BLaER1 treated with 17β-estradiol and CSF1 and Interleukin-3, amounts not matched to agents 10 nM and 100 nM (cell line): Measurements from ENCODE around the gene HES5.
"Not testable (repeated sequence)": the region's sequence is repeated elsewhere in the genome, so short reads cannot be mapped to it uniquely, and the experiment has no call there.

Experiments used
- H3K27ac ChIP-seq, 11 experiments: shearing (Covaris generic); formaldehyde crosslinking; 2 replicates each; pipeline ENCODE4 v1.8.1; 2022
- H3K27me3 ChIP-seq, 11 experiments: shearing (Covaris generic); formaldehyde crosslinking; 2 replicates each; pipeline ENCODE4 v1.8.1; 2022
- H3K36me3 ChIP-seq, 11 experiments: shearing (Covaris generic); formaldehyde crosslinking; 2 replicates each; pipeline ENCODE4 v1.8.1; 2022
- H3K4me1 ChIP-seq, 10 experiments: shearing (Covaris generic); formaldehyde crosslinking; 2 replicates each; pipeline ENCODE4 v1.8.1; 2022
- H3K4me2 ChIP-seq, 11 experiments: shearing (Covaris generic); formaldehyde crosslinking; 2 replicates each; pipeline ENCODE4 v1.8.1; 2022
- H3K4me3 ChIP-seq, 10 experiments: shearing (Covaris generic); formaldehyde crosslinking; 2 replicates each; pipeline ENCODE4 v1.8.1; 2022
- H3K9ac ChIP-seq, 11 experiments: shearing (Covaris generic); formaldehyde crosslinking; 2 replicates each; pipeline ENCODE4 v1.8.1; 2022
- H3K9me3 ChIP-seq, 11 experiments: shearing (Covaris generic); formaldehyde crosslinking; replicated peaks in 1 of 11; 2 replicates each; pipeline ENCODE4 v1.8.1; 2022
- H4K20me1 ChIP-seq, 11 experiments: shearing (Covaris generic); formaldehyde crosslinking; 2 replicates each; pipeline ENCODE4 v1.8.1; 2022
- Cebpa-rat ChIP-seq, 11 experiments: shearing (Covaris generic); IDR thresholded peaks; 2 replicates each; pipeline ENCODE4 v1.8.1; 2022

HES5 gene

GRCh38 chr1:2570332-2570731 is 40.3 kb upstream of the HES5 start:
- no peak for TF ChIP-seq Cebpa-rat (IDR thresholded peaks at IDR 0.05)

GRCh38 chr1:2569703-2570102 is 39.6 kb upstream of the HES5 start:
- peak overlapping the region; percentile 68 to 85 (median 72) for H3K4me2 ChIP-seq

More at GRCh38 chr1:2570332-2570731, 40.3 kb upstream of the HES5 start:
- no peaks in the 10 kb centered on the region for H3K36me3 ChIP-seq
- H3K9me3 ChIP-seq = peaks cover 12 to 46% (median 17%) of the 10 kb centered on the region in 11 experiments
- no peaks in the 10 kb centered on the region for H3K27me3 ChIP-seq
- H3K27ac ChIP-seq = peak overlapping the region in 10 of 11 experiments; percentile 0 to 73 (median 48); a peak in 12 of 22 replicates
- H3K4me1 ChIP-seq = peaks cover 30 to 88% (median 47%) of the 10 kb centered on the region in 10 experiments
- no peak overlapping the region for H3K4me3 ChIP-seq
- peak overlapping the region; percentile 68 to 85 (median 72) for H3K4me2 ChIP-seq
- H4K20me1 ChIP-seq = peaks cover 0 to 3% (median 0%) of the 10 kb centered on the region in 11 experiments; a peak in 1 of 22 replicates
- H3K9ac ChIP-seq = peak overlapping the region in 10 of 11 experiments; percentile 1 to 64 (median 30); a peak in 9 of 22 replicates

GRCh38 chr1:2569060-2569459 is 39.0 kb upstream of the HES5 start:
- Histone ChIP-seq H3K9ac (peak overlapping the region in 3 of 11 experiments; percentile 6 to 60 (median 9); a peak in 1 of 22 replicates), H3K27me3 (no peaks in the 10 kb centered on the region), H3K4me2 (peak overlapping the region; percentile 68 to 85 (median 72); a peak in 21 of 22 replicates), H3K36me3 (peaks cover 0 to 4% (median 0%) of the 10 kb centered on the region in 11 experiments; a peak in 3 of 22 replicates), H4K20me1 (peaks cover 0 to 8% (median 0%) of the 10 kb centered on the region in 11 experiments; a peak in 4 of 22 replicates), H3K4me3 (no peak overlapping the region), H3K27ac (peak overlapping the region in 2 of 11 experiments; percentile 54 to 73; a peak in 4 of 22 replicates), H3K9me3 (peaks cover 12 to 39% (median 14%) of the 10 kb centered on the region in 11 experiments), H3K4me1 (peaks cover 40 to 88% (median 54%) of the 10 kb centered on the region in 10 experiments)
- TF ChIP-seq Cebpa-rat (IDR thresholded peaks at IDR 0.05) = no peak

More at GRCh38 chr1:2569703-2570102, 39.6 kb upstream of the HES5 start:
- not testable (repeated sequence) for H3K27me3 ChIP-seq, H3K36me3 ChIP-seq, H4K20me1 ChIP-seq
- peak overlapping the region in 10 of 11 experiments; percentile 1 to 64 (median 30); a peak in 9 of 22 replicates for H3K9ac ChIP-seq
- H3K4me3 ChIP-seq = peak overlapping the region in 1 of 10 experiments; percentile 21; a peak in 1 of 20 replicates
- H3K9me3 ChIP-seq = peaks cover 12 to 46% (median 17%) of the 10 kb centered on the region in 11 experiments
- H3K27ac ChIP-seq = peak overlapping the region; percentile 0 to 73 (median 47); a peak in 14 of 22 replicates
- peaks cover 33 to 88% (median 50%) of the 10 kb centered on the region in 10 experiments for H3K4me1 ChIP-seq

GRCh38 chr1:2568187-2568816 is 38.2 kb upstream of the HES5 start:
- peaks cover 5 to 32% (median 7%) of the 10 kb centered on the region in 11 experiments for H3K9me3 ChIP-seq

GRCh38 chr1:2567083-2567679 is 37.1 kb upstream of the HES5 start:
- peaks cover 58 to 90% (median 72%) of the 10 kb centered on the region in 10 experiments for H3K4me1 ChIP-seq

More at GRCh38 chr1:2568187-2568816, 38.2 kb upstream of the HES5 start:
- not testable (repeated sequence) for H3K4me3 ChIP-seq, H3K27ac ChIP-seq, H3K27me3 ChIP-seq, H3K9ac ChIP-seq
- H3K4me2 ChIP-seq = peak overlapping the region in 9 of 11 experiments; percentile 68 to 85 (median 72); a peak in 11 of 22 replicates
- H3K4me1 ChIP-seq = peaks cover 47 to 90% (median 61%) of the 10 kb centered on the region in 10 experiments
- peaks cover 0 to 12% (median 0%) of the 10 kb centered on the region in 11 experiments; a peak in 5 of 22 replicates for H3K36me3 ChIP-seq
- H4K20me1 ChIP-seq = peaks cover 0 to 15% (median 0%) of the 10 kb centered on the region in 11 experiments; a peak in 5 of 22 replicates

GRCh38 chr1:2566101-2567045 is 36.3 kb upstream of the HES5 start:
- Histone ChIP-seq H3K27me3 (no peaks in the 10 kb centered on the region), H3K27ac (no peak overlapping the region; a peak in 1 of 22 replicates), H3K9me3 (peaks cover 0 to 12% (median 0%) of the 10 kb centered on the region in 11 experiments; a peak in 2 of 22 replicates), H3K9ac (peak overlapping the region in 1 of 11 experiments; percentile 29; a peak in 1 of 22 replicates), H3K36me3 (peaks cover 0 to 31% (median 0%) of the 10 kb centered on the region in 11 experiments; a peak in 6 of 22 replicates), H3K4me2 (peak overlapping the region in 9 of 11 experiments; percentile 81 to 100 (median 91); a peak in 15 of 22 replicates), H3K4me3 (no peak overlapping the region), H4K20me1 (peaks cover 1 to 34% (median 12%) of the 10 kb centered on the region in 11 experiments; a peak in 14 of 22 replicates), H3K4me1 (peaks cover 66 to 90% (median 80%) of the 10 kb centered on the region in 10 experiments)
- no peak for TF ChIP-seq Cebpa-rat (IDR thresholded peaks at IDR 0.05)

More at GRCh38 chr1:2567083-2567679, 37.1 kb upstream of the HES5 start:
- no peak overlapping the region for H3K4me3 ChIP-seq
- H3K9ac ChIP-seq = no peak overlapping the region
- peaks cover 0 to 20% (median 0%) of the 10 kb centered on the region in 11 experiments; a peak in 3 of 22 replicates for H3K9me3 ChIP-seq
- no peaks in the 10 kb centered on the region for H3K27me3 ChIP-seq
- peaks cover 0 to 26% (median 4%) of the 10 kb centered on the region in 11 experiments; a peak in 12 of 22 replicates for H4K20me1 ChIP-seq
- H3K36me3 ChIP-seq = peaks cover 0 to 23% (median 0%) of the 10 kb centered on the region in 11 experiments; a peak in 6 of 22 replicates
- peak overlapping the region in 3 of 11 experiments; percentile 5 to 70 (median 43); a peak in 5 of 22 replicates for H3K4me2 ChIP-seq
- no peak for TF ChIP-seq Cebpa-rat (IDR thresholded peaks at IDR 0.05)
- no peak overlapping the region for H3K27ac ChIP-seq

- no peaks in the 10 kb centered on the region for H3K27me3 ChIP-seq
- H3K36me3 ChIP-seq = peaks cover 0 to 46% (median 0%) of the 10 kb centered on the region in 11 experiments; a peak in 6 of 22 replicates
- peaks cover 6 to 49% (median 19%) of the 10 kb centered on the region in 11 experiments; a peak in 14 of 22 replicates for H4K20me1 ChIP-seq
- no peaks in the 10 kb centered on the region for H3K9me3 ChIP-seq
- H3K27ac ChIP-seq = peak overlapping the region in 2 of 11 experiments; percentile 20 to 25; a peak in 3 of 22 replicates
- TF ChIP-seq Cebpa-rat (IDR thresholded peaks at IDR 0.05) = no peak
- no peak overlapping the region; a peak in 1 of 20 replicates for H3K4me3 ChIP-seq
- peak overlapping the region in 5 of 11 experiments; percentile 11 to 95 (median 40); a peak in 5 of 22 replicates for H3K9ac ChIP-seq
- H3K4me1 ChIP-seq = peaks cover 66 to 90% (median 82%) of the 10 kb centered on the region in 10 experiments
- H3K4me2 ChIP-seq = peak overlapping the region; percentile 60 to 100 (median 91)
Measured at GRCh38 chr1:2564815-2565374, 34.8 kb upstream of the HES5 start.
